SU-DHL-6 (cell line): ENCODE results near the gene GPR108.

Experiments used
- H2AFZ ChIP-seq: fragments of 200-600 bp; sonication (generic); 2 replicates; pipeline ENCODE4 v1.6.1; 2014; ENCODE audit warnings: low read depth, mild to moderate bottlenecking, moderate library complexity, mixed read lengths, antibody characterized with exemption, low read length; ENCODE audit not compliant: severe bottlenecking
- H3F3A ChIP-seq: fragments of 200-600 bp; shearing (Covaris generic); 2 replicates; pipeline ENCODE4 v1.6.0; 2016; ENCODE audit warnings: antibody characterized with exemption, mild to moderate bottlenecking; ENCODE audit not compliant: insufficient read depth
- H3K27ac ChIP-seq: fragments of 200-600 bp; sonication (generic); 2 replicates; pipeline ENCODE4 v1.5.1; 2016; ENCODE audit warnings: low read depth, mild to moderate bottlenecking, low read length, moderate library complexity, mixed read lengths
- H3K27me3 ChIP-seq: fragments of 200-600 bp; sonication (generic), shearing (Covaris generic); 2 replicates; pipeline ENCODE4 v1.6.0; 2014; ENCODE audit warnings: mild to moderate bottlenecking, low read length
- H3K36me3 ChIP-seq: fragments of 200-600 bp; sonication (generic); 2 replicates; pipeline ENCODE4 v1.6.1; 2014; ENCODE audit warnings: mild to moderate bottlenecking, low read length, mixed read lengths
- H3K4me2 ChIP-seq: fragments of 300-600, 200-600 bp; shearing (Covaris generic), sonication (generic); 2 replicates; pipeline ENCODE4 v1.6.0; 2014; ENCODE audit warnings: low read length, low read depth, mild to moderate bottlenecking; ENCODE audit not compliant: poor library complexity, severe bottlenecking
- H3K4me3 ChIP-seq: fragments of 200-600 bp; sonication (generic); 2 replicates; pipeline ENCODE4 v1.5.1; 2014; ENCODE audit warnings: antibody characterized with exemption, low read length, mild to moderate bottlenecking, mixed read lengths; ENCODE audit not compliant: insufficient read depth, poor library complexity, severe bottlenecking
- H3K79me2 ChIP-seq: fragments of 200-600 bp; sonication (generic); 2 replicates; pipeline ENCODE4 v1.6.1; 2014; ENCODE audit warnings: mild to moderate bottlenecking, low read length, moderate library complexity; ENCODE audit not compliant: insufficient read depth
- H3K9ac ChIP-seq: fragments of 200-600 bp; sonication (generic); 2 replicates; pipeline ENCODE4 v1.7.0; 2014; ENCODE audit warnings: mild to moderate bottlenecking, low read length
- H3K9me2 ChIP-seq: fragments of 200-600 bp; sonication (generic); replicated peaks from 2 replicates; pipeline ENCODE4 v1.6.1; 2014; ENCODE audit warnings: low read length; ENCODE audit not compliant: insufficient read depth
- H3K9me3 ChIP-seq: fragments of 200-600 bp; sonication (generic); 2 replicates; pipeline ENCODE4 v1.6.1; 2014; ENCODE audit warnings: low read length, mixed read lengths; ENCODE audit not compliant: insufficient read depth
- H4K20me1 ChIP-seq: fragments of 200-600 bp; sonication (generic); 2 replicates; pipeline ENCODE4 v1.6.1; 2014; ENCODE audit warnings: low read depth, mild to moderate bottlenecking, antibody characterized with exemption, low read length, moderate library complexity, mixed read lengths
- CTCF ChIP-seq: fragments of 200-600 bp; sonication (generic); IDR thresholded peaks from one replicate; pipeline ENCODE4 v1.5.1; 2017; ENCODE audit warnings: antibody characterized with exemption, mild to moderate bottlenecking, low read length, moderate library complexity; ENCODE audit not compliant: insufficient read depth, poor library complexity, severe bottlenecking
- EZH2phosphoT487 ChIP-seq: fragments of 200-600 bp; sonication (generic), shearing (Covaris generic); conservative IDR thresholded peaks from 2 replicates; pipeline ENCODE4 v1.6.1; 2018; ENCODE audit warnings: mild to moderate bottlenecking, antibody characterized with exemption, low read length, moderate library complexity, mixed read lengths

Gene GPR108

GRCh38 chr19:6711605-6712004 is 25.8 kb downstream of the GPR108 start:
- Histone ChIP-seq H4K20me1 (no peaks in the 10 kb centered on the region), H3K9ac (no peak overlapping the region), H3K4me3 (no peak overlapping the region), H3K27ac (no peak overlapping the region), H3K4me2 (no peak overlapping the region), H3K9me2 (no peaks in the 10 kb centered on the region), H3K79me2 (no peaks in the 10 kb centered on the region), H3K36me3 (no peaks in the 10 kb centered on the region), H3F3A (0 out of 2 replicates have a peak, but pooled peaks cover 2% of the 10 kb centered on the region), H3K27me3 (no peaks in the 10 kb centered on the region), H2AFZ (no peak overlapping the region), H3K9me3 (no peaks in the 10 kb centered on the region)
- TF ChIP-seq CTCF (no peak), EZH2phosphoT487 (no peak)

GRCh38 chr19:6711078-6711361 is 26.4 kb downstream of the GPR108 start:
- H3K4me2 ChIP-seq: no peak overlapping the region
- no peak overlapping the region for H3K27ac ChIP-seq
- H3K9me3 ChIP-seq: no peaks in the 10 kb centered on the region
- no peak overlapping the region for H3K4me3 ChIP-seq
- TF ChIP-seq CTCF: no peak
- TF ChIP-seq EZH2phosphoT487: no peak
- no peak overlapping the region for H2AFZ ChIP-seq
- no peaks in the 10 kb centered on the region for H3K27me3 ChIP-seq
- no peaks in the 10 kb centered on the region for H3F3A ChIP-seq
- no peaks in the 10 kb centered on the region for H4K20me1 ChIP-seq
- no peaks in the 10 kb centered on the region for H3K36me3 ChIP-seq
- H3K9ac ChIP-seq: no peak overlapping the region
- no peaks in the 10 kb centered on the region for H3K79me2 ChIP-seq
- no peaks in the 10 kb centered on the region for H3K9me2 ChIP-seq

- no peak for TF ChIP-seq EZH2phosphoT487
- no peak for TF ChIP-seq CTCF
- H3K4me2 ChIP-seq: no peak overlapping the region
- H3K4me3 ChIP-seq: no peak overlapping the region
- no peaks in the 10 kb centered on the region for H3F3A ChIP-seq
- no peaks in the 10 kb centered on the region for H3K27me3 ChIP-seq
- no peaks in the 10 kb centered on the region for H3K9me3 ChIP-seq
- no peaks in the 10 kb centered on the region for H4K20me1 ChIP-seq
- no peak overlapping the region for H3K27ac ChIP-seq
- no peak overlapping the region for H2AFZ ChIP-seq
- no peaks in the 10 kb centered on the region for H3K9me2 ChIP-seq
- no peaks in the 10 kb centered on the region for H3K79me2 ChIP-seq
- no peak overlapping the region for H3K9ac ChIP-seq
- no peaks in the 10 kb centered on the region for H3K36me3 ChIP-seq
These were observed 26.9 kb downstream of the GPR108 start for GRCh38 chr19:6710273-6711077.
